Mononuclear cell (primary cell): ENCODE data around the gene GPRC6A. TPM values are rescaled to one million over a fixed set of nuclear protein-coding genes. Genes with fewer than 3 reads are reported as not detected.

Source experiments
- H3K27me3 ChIP-seq: 2 replicates; pipeline ENCODE4 v1.6.0; 2011; ENCODE audit warnings: low read length, control low read depth; ENCODE audit not compliant: insufficient read depth
- H3K4me1 ChIP-seq: 2 replicates; pipeline ENCODE4 v1.5.1; 2011; ENCODE audit warnings: mild to moderate bottlenecking, low read length, control low read depth; ENCODE audit not compliant: insufficient read depth
- H3K4me3 ChIP-seq: 2 replicates; pipeline ENCODE4 v1.5.1; 2011; ENCODE audit warnings: mild to moderate bottlenecking, low read length, moderate library complexity
- H3K9me3 ChIP-seq: 2 replicates; pipeline ENCODE4 v1.5.1; 2011; ENCODE audit warnings: low read depth, mild to moderate bottlenecking, control low read depth, low read length
- total RNA-seq: library from RNA; depleted of rRNA; stranded (reverse); fragments of >200 nt; gene quantifications from one replicate; pipeline ENCODE4 v1.2.3, GENCODE V29; 2012

The GPRC6A gene
- total RNA-seq, 1 donor, result not detected

DNA sequence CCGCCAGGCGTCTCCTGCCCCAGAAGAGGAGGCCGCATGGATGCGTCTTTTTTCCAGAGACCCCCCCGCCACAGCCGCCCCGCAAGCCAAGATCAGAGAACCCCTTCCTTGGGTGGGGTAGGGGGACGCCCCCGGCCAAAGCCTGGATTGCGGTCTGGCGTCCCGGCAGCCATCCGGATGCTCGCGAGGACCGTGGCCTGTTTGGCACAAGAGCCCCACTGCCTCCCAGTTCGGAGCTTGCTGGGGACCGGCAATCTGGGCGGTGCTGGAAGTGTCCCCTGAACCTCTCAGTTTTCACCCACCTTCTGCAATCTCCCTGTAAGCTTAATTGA lies 64.3 kb downstream of the GPRC6A start:
- H3K27me3 ChIP-seq, result peaks cover 71% of the 10 kb centered on the region
- H3K9me3 ChIP-seq, result no peaks in the 10 kb centered on the region
- H3K4me1 ChIP-seq, result peaks cover 13% of the 10 kb centered on the region
- no peak overlapping the region for H3K4me3 ChIP-seq

GRCh38 chr6:116763906-116764628 lies 64.8 kb downstream of the GPRC6A start:
- Histone ChIP-seq H3K4me1 (peaks cover 13% of the 10 kb centered on the region), H3K27me3 (peaks cover 71% of the 10 kb centered on the region), H3K9me3 (no peaks in the 10 kb centered on the region), H3K4me3 (no peak overlapping the region)

- H3K4me3 ChIP-seq, result no peak overlapping the region
- H3K4me1 ChIP-seq, result peaks cover 13% of the 10 kb centered on the region
- peaks cover 71% of the 10 kb centered on the region for H3K27me3 ChIP-seq
- H3K9me3 ChIP-seq, result no peaks in the 10 kb centered on the region
Measured at GRCh38 chr6:116763048-116763447, 65.8 kb downstream of the GPRC6A start.

- Histone ChIP-seq H3K27me3 (peaks cover 65% of the 10 kb centered on the region), H3K4me3 (no peak overlapping the region), H3K4me1 (peaks cover 13% of the 10 kb centered on the region), H3K9me3 (no peaks in the 10 kb centered on the region)
Measured at GRCh38 chr6:116762235-116762634, 66.6 kb downstream of the GPRC6A start.

GRCh38 chr6:116761779-116762178 lies 67.1 kb downstream of the GPRC6A start:
- Histone ChIP-seq H3K9me3 (no peaks in the 10 kb centered on the region), H3K4me1 (peaks cover 13% of the 10 kb centered on the region), H3K4me3 (no peak overlapping the region), H3K27me3 (peaks cover 61% of the 10 kb centered on the region)

DNA sequence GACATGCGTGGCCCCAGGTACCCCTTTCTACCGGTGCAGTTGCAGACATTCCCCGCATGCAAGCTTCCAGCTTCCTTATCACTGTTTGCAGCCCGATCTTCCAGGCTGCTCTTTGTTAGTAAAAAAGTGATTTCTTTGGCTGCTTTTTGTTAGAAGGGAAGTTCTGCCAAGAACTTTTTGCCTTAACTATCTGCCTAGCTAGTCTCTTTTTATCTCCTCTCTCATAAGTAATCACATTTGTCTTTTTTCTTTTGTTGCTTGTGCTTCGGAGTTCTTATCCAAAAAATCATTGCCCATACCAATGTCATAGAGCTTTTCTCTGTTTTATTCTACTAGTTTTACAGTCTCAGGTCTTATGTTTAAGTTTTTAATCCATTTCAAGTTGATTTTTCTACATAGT lies 83.7 kb downstream of the GPRC6A start:
- peaks cover 4% of the 10 kb centered on the region for H3K9me3 ChIP-seq
- no peaks in the 10 kb centered on the region for H3K4me1 ChIP-seq
- H3K27me3 ChIP-seq, result peaks cover 2% of the 10 kb centered on the region
- no peak overlapping the region for H3K4me3 ChIP-seq

Other genes starting within 250 kb of the GPRC6A start
- gene RSPH4A, start 212.6 kb downstream of the GPRC6A start, total RNA-seq, result 1.3 TPM
- 21.1 TPM for gene ZUP1, start 160.3 kb downstream of the GPRC6A start, total RNA-seq
- 53.0 TPM for gene KPNA5, start 147.9 kb downstream of the GPRC6A start, total RNA-seq
- not detected for gene FAM162B, start 63.4 kb downstream of the GPRC6A start, total RNA-seq
- gene RFX6, start 48.2 kb upstream of the GPRC6A start, total RNA-seq, result not detected